GM12872 (cell line): Measurements from ENCODE around the gene DNAJC18.

Source experiments
- CTCF ChIP-seq: IDR thresholded peaks from 3 replicates; pipeline ENCODE4 v1.5.1; 2011; ENCODE audit warnings: low read depth, mild to moderate bottlenecking, low read length, moderate library complexity; ENCODE audit not compliant: insufficient read depth

Gene DNAJC18

GRCh38 chr5:139407517-139407916, 31.8 kb downstream of the DNAJC18 start:
- TF ChIP-seq CTCF, result no peak

- no peak for TF ChIP-seq CTCF
Measured at GRCh38 chr5:139406963-139407362, 32.4 kb downstream of the DNAJC18 start.

DNA sequence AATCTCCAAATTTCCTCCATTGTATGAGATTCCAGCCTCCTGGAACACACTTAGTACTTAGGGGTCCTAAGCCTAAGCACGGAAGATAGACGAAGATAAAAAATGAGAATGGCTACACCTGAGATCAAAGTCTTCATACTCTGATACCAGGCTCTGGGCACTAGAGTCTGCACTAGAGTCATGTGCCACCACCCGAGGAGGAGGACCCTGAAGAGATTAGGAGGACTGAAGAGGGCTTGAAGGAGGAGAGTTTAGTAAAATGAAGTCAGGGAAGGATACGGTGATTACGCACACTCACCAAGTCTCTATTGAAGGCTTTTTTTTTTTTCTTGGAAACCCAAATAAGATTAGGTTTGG, 34.9 kb downstream of the DNAJC18 start:
- TF ChIP-seq CTCF, result no peak

DNA sequence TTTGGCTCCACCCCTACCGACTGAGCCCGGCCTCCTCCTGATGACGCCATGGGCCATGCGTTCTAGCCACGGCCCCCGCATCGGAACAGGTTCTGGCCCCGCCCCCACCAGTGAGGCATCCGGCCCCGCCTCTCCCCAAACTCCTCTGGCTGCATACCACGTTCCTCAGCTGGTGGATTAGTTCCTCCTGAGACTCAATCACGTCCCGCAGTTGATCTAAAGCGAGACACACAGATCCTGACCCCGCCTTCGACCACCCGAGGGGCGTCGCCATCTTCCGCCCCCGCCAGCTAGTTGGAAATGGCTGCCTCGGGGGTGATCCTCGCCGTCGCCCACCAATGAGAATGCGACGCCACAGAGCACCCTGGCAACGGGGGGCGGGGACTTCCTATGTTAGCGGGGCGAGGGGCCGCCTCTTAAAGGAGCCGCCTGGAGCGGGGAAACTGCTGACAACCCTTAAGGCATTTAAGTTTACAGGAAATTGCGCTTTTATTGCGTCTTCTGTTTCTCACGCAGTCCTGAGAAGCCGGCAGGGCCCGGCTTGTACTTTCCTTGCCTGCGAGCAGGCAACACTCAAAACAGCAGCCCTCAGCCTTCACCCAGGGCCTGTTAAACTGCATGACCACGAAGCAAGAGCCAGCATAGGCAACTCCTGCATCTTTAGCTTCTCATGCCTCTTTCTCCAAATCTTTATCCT, 35.4 kb downstream of the DNAJC18 start, which contains the start of gene SPATA24:
TSS of gene SPATA24 (minus strand) at position 303 of the 697 bp plus-strand sequence. CDS start at position 274, 29 bp downstream.
- no peak for TF ChIP-seq CTCF

DNA sequence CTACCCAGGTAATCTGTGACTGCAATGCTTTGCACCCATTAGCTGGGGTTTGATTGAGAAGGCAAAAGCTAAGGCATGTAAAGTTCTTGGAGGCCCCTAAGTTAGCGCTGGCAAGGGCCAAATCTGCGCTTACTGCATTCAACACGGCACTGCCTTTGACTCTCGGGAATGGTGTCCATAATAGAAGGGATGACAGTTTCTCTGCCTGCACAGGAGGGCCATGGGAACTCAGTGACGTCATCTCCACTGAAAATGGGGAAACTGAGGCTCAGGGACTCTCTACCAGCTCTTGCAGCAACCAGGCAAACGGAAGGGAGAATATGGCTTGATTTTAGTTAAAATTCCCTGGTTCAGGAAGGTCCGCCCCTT, 35.9 kb downstream of the DNAJC18 start:
- no peak for TF ChIP-seq CTCF

- TF ChIP-seq CTCF, result peak; percentile 69
Measured at GRCh38 chr5:139402561-139403158, 36.7 kb downstream of the DNAJC18 start.

DNA sequence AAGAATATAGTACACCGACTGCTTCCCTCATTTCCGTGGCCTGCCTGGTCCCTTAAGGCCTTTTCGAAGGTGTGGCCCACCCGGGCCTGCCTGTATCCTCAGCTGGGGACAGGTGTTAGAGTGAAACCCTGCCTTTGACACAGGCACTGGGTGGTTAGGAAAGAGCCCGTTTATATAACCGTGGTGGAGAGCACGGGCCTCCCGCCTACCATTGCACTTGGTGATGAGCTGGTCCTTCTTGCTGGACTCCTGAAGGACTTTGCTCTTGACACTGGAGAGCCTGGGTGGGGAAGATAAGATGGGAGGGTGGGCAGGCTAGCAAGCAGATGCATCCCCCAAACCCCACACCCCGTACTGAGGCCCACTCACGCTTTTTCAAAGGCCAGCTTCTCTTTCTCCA, 37.8 kb downstream of the DNAJC18 start:
- no peak for TF ChIP-seq CTCF
